K562 (cell line): ENCODE results near the gene OR2C1. TPM values are rescaled to one million over a fixed set of nuclear protein-coding genes. Genes with fewer than 3 reads are reported as not detected.
A peak's percentile ranks its signal among the peaks of the same experiment; 100 is the strongest.

Experiments used
- CBX2 ChIP-seq: fragments of 200-600 bp; sonication (generic); IDR thresholded peaks from one replicate; pipeline ENCODE4 v1.6.1; 2012; ENCODE audit warnings: mild to moderate bottlenecking, low read length, inconsistent platforms; ENCODE audit not compliant: insufficient read depth, poor library complexity, severe bottlenecking
- CEBPG ChIP-seq, 3 experiments: fragments of 200-800 bp in 1 of 3; sonication (Bioruptor generic) in 1 of 3; sonication (generic) in 1 of 3; formaldehyde crosslinking in 1 of 3; IDR thresholded peaks in 2 of 3; conservative IDR thresholded peaks in 1 of 3; 2 replicates each; pipeline versions ENCODE4 v1.6.1 to v1.8.0; 2016 to 2022; ENCODE audit warnings: missing compliant biosample characterization in 2 of 3, missing genetic modification characterization in 2 of 3, mild to moderate bottlenecking in 1 of 3, missing genetic modification reagents in 1 of 3
- MAFG ChIP-seq: fragments of 450-650 bp; conservative IDR thresholded peaks from 2 replicates; pipeline ENCODE4 v1.6.1; 2016; ENCODE audit warnings: missing genetic modification characterization, missing compliant biosample characterization
- MLX ChIP-seq, 2 experiments: fragments of 450-650 bp in 1 of 2; sonication (generic) in 1 of 2; formaldehyde crosslinking; conservative IDR thresholded peaks; 2 replicates each; pipeline versions ENCODE4 v1.4.0 to v1.8.1; 2020 to 2022; ENCODE audit warnings: mild to moderate bottlenecking in 1 of 2, missing genetic modification reagents in 1 of 2
- MNT ChIP-seq, 2 experiments: fragments of 450-650 bp; conservative IDR thresholded peaks; 2 replicates each; pipeline ENCODE4 v1.6.1; 2017; ENCODE audit warnings: mild to moderate bottlenecking in 2 of 2, moderate library complexity in 2 of 2
- NFE2L1 ChIP-seq: fragments of 450-650 bp; IDR thresholded peaks from 2 replicates; pipeline ENCODE4 v1.6.1; 2016; ENCODE audit warnings: missing genetic modification characterization, low read depth, mild to moderate bottlenecking, missing compliant biosample characterization, moderate library complexity, borderline replicate concordance
- NFRKB ChIP-seq: fragments of 450-650 bp; IDR thresholded peaks from 2 replicates; pipeline ENCODE4 v1.6.1; 2016; ENCODE audit warnings: low read depth
- NR2C2 ChIP-seq, 2 experiments: fragments of 200-800 bp in 1 of 2; sonication (Bioruptor generic) in 1 of 2; sonication (generic) in 1 of 2; formaldehyde crosslinking in 1 of 2; IDR thresholded peaks; 2 replicates each; pipeline versions ENCODE4 v1.6.1 to v1.8.0; 2016 to 2022; ENCODE audit warnings: mild to moderate bottlenecking in 1 of 2, missing compliant biosample characterization in 1 of 2, missing genetic modification characterization in 1 of 2, missing genetic modification reagents in 1 of 2
- RBM25 ChIP-seq: fragments of 200-400 bp; formaldehyde crosslinking; IDR thresholded peaks from 2 replicates; pipeline ENCODE4 v1.6.1; 2018; ENCODE audit warnings: low read length, low read depth, moderate library complexity; ENCODE audit not compliant: severe bottlenecking
- SMARCA4 ChIP-seq: fragments of 450-650 bp; IDR thresholded peaks from 2 replicates; pipeline ENCODE4 v1.6.1; 2016
- XRCC4 ChIP-seq: IDR thresholded peaks from one replicate; pipeline ENCODE4 v1.6.1; 2011; ENCODE audit not compliant: insufficient read depth, insufficient read length; ENCODE audit errors: extremely low read depth
- ZNF23 ChIP-seq: fragments of 250-450 bp; sonication (Bioruptor Pico); IDR thresholded peaks from 2 replicates; pipeline ENCODE4 v1.4.0; 2020; ENCODE audit warnings: mild to moderate bottlenecking
- ZNF318 ChIP-seq, 2 experiments: fragments of 450-650 bp; IDR thresholded peaks; 2 replicates each; pipeline ENCODE4 v1.6.1; 2016; ENCODE audit warnings: mild to moderate bottlenecking in 2 of 2, borderline replicate concordance in 1 of 2, low read depth in 1 of 2, moderate library complexity in 1 of 2
- ZNF408 ChIP-seq: fragments of 250-450 bp; sonication (Bioruptor Pico); IDR thresholded peaks from 2 replicates; pipeline ENCODE4 v1.4.0; 2020; ENCODE audit warnings: low read depth, mild to moderate bottlenecking, moderate library complexity
- polyA plus RNA-seq, 8 experiments: library from polyadenylated mRNA; depleted of rRNA in 4 of 8; stranded (reverse) in 5 of 8; unstranded in 3 of 8; fragments of >200 nt; fragmentation: Nextera tagmentation in 2 of 8; fragmentation: Illumina TruSeq in 1 of 8; extraction: Ambion mirVana in 2 of 8; extraction: Trizol in 1 of 8; gene quantifications; 2 replicates each; pipeline versions ENCODE4 v1.2.1 to v1.2.3, GENCODE V29; 2011 to 2014; ENCODE audit warnings: inconsistent platforms in 1 of 8, missing spikeins in 1 of 8
- total RNA-seq, 7 experiments: library from RNA; depleted of rRNA in 6 of 7; stranded (reverse); fragments of >200 nt in 6 of 7; fragmentation: Illumina TruSeq in 2 of 7; extraction: Trizol in 2 of 7; gene quantifications; 2 replicates each; pipeline versions ENCODE4 v1.2.1 to v1.2.3, GENCODE V29; 2011 to 2021; ENCODE audit warnings: low replicate concordance in 1 of 7

Gene OR2C1
- total and polyA plus RNA-seq, 9 of the 15 experiments (the other 6 are each of a cell fraction or from before 2014, with no cell fraction given) = not detected

- no peak for TF ChIP-seq ZNF408 (CRISPR knock-in tag)
- TF ChIP-seq SMARCA4 = peak; percentile 96
- no peak for TF ChIP-seq NFRKB
- no peak for TF ChIP-seq RBM25
- TF ChIP-seq NFE2L1 (tag) = no peak
- no peak for TF ChIP-seq NR2C2 (CRISPR knock-in tag; IDR thresholded peaks at IDR 0.05)
- TF ChIP-seq NR2C2 (tag; IDR thresholded peaks at IDR 0.05) = no peak
- no peak for TF ChIP-seq ZNF23 (CRISPR knock-in tag)
- no peak for TF ChIP-seq CEBPG (CRISPR knock-in tag; IDR thresholded peaks at IDR 0.05)
- TF ChIP-seq CEBPG (tag; conservative IDR thresholded peaks at IDR 0.05 in 1 of 2, IDR thresholded peaks at IDR 0.05 in 1 of 2) = no peak
- no peak for TF ChIP-seq XRCC4
- TF ChIP-seq ZNF318 (IDR thresholded peaks at IDR 0.05; ENCODE audit: borderline replicate concordance in 1 of 2, low read depth in 1 of 2) = no peak
- TF ChIP-seq MNT (conservative IDR thresholded peaks at IDR 0.05) = 0 out of 4 replicates have a peak, but pooled peaks of 1 of the 2 experiments have one; percentile 6
- TF ChIP-seq MAFG (tag) = no peak
- TF ChIP-seq MLX (CRISPR knock-in tag; conservative IDR thresholded peaks at IDR 0.05) = no peak
- TF ChIP-seq CBX2 = no peak
Measured at GRCh38 chr16:3388325-3388724, 32.6 kb downstream of the OR2C1 start (continued).
